Nephron progenitor cell (in vitro differentiated cells): ENCODE measurements around the gene FITM2.

Experiments used
- DNase-seq: peaks from one replicate; pipeline ENCODE4 v3.0.0; 2021
- H3K27ac Mint-ChIP-seq: 2 replicates; pipeline ENCODE4 v1.8.0; 2021; ENCODE audit warnings: mild to moderate bottlenecking, moderate library complexity, mixed read lengths
- H3K27me3 Mint-ChIP-seq: 2 replicates; pipeline ENCODE4 v1.8.0; 2021; ENCODE audit warnings: mild to moderate bottlenecking, low read depth, mixed read lengths; ENCODE audit not compliant: poor library complexity
- H3K36me3 Mint-ChIP-seq: 2 replicates; pipeline ENCODE4 v1.8.0; 2021; ENCODE audit warnings: low read depth, mixed read lengths
- H3K4me1 Mint-ChIP-seq: 2 replicates; pipeline ENCODE4 v1.8.0; 2021; ENCODE audit warnings: mixed read lengths
- H3K4me3 Mint-ChIP-seq: 2 replicates; pipeline ENCODE4 v1.8.0; 2021; ENCODE audit warnings: mild to moderate bottlenecking, moderate library complexity, mixed read lengths
- H3K9me3 Mint-ChIP-seq: 2 replicates; pipeline ENCODE4 v1.8.0; 2021; ENCODE audit warnings: mild to moderate bottlenecking, moderate library complexity, mixed read lengths
- CTCF ChIP-seq: fragments of 200-600 bp; sonication (generic); IDR thresholded peaks from 2 replicates; pipeline ENCODE4 v1.5.0; 2021; ENCODE audit warnings: antibody characterized with exemption

FITM2 gene

GRCh38 chr20:44258226-44258890, 52.6 kb downstream of the FITM2 start:
- Mint-ChIP-seq H3K4me3 (no peak overlapping the region), H3K27ac (no peak overlapping the region), H3K36me3 (no peaks in the 10 kb centered on the region), H3K9me3 (no peaks in the 10 kb centered on the region), H3K4me1 (no peaks in the 10 kb centered on the region), H3K27me3 (peaks cover 3% of the 10 kb centered on the region)
- TF ChIP-seq CTCF: no peak
- no peak for DNase-seq

GRCh38 chr20:44256961-44257360, 54.0 kb downstream of the FITM2 start:
- no peak for TF ChIP-seq CTCF
- Mint-ChIP-seq H3K4me3 (no peak overlapping the region), H3K4me1 (no peaks in the 10 kb centered on the region), H3K27ac (no peak overlapping the region), H3K36me3 (no peaks in the 10 kb centered on the region), H3K9me3 (no peaks in the 10 kb centered on the region), H3K27me3 (peaks cover 3% of the 10 kb centered on the region)
- no peak for DNase-seq

DNA sequence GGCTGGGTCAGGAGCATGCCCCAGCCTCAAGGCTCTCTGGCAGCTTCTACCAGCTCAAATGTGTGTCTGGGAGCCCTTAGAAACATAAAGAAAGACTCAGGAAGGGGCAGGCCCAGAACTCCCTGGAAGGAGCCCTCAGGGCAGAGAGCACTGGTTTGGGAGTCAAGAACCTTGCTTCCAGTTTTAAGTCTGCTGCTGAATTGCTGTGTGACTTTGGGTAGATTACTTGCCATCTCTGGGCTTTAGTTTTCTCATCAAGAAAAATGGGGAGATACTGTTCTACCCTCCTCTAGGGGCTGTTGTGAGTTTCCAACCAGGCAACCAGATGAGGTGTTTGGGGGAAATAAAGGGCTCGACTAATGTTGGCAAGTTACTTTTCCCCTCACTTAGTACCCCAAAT, 55.1 kb downstream of the FITM2 start:
- Mint-ChIP-seq H3K36me3 (no peaks in the 10 kb centered on the region), H3K4me3 (no peak overlapping the region), H3K27ac (no peak overlapping the region), H3K27me3 (peaks cover 5% of the 10 kb centered on the region), H3K4me1 (no peaks in the 10 kb centered on the region), H3K9me3 (no peaks in the 10 kb centered on the region)
- no peak for TF ChIP-seq CTCF
- no peak for DNase-seq

DNA sequence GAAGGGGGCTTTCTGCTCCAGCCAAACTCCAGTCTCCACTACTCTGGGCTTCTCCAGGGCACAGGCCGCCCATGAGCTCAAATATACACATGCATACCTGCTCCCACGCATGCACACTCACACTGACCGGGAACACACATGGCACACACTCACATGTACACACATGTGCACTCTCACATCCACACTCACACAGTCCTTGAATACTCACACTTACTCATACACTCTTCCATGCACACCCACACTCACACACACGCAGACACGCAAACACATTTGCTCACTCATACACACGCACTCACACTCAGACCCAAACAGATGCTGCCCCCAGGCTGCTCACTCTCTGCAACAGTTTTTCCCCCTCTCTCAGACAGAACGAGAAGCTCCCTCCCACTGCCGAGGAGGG, 56.9 kb downstream of the FITM2 start:
- Mint-ChIP-seq H3K9me3 (no peaks in the 10 kb centered on the region), H3K4me3 (no peak overlapping the region), H3K27me3 (peaks cover 12% of the 10 kb centered on the region), H3K27ac (no peak overlapping the region), H3K36me3 (no peaks in the 10 kb centered on the region), H3K4me1 (no peaks in the 10 kb centered on the region)
- TF ChIP-seq CTCF: no peak
- no peak for DNase-seq

DNA sequence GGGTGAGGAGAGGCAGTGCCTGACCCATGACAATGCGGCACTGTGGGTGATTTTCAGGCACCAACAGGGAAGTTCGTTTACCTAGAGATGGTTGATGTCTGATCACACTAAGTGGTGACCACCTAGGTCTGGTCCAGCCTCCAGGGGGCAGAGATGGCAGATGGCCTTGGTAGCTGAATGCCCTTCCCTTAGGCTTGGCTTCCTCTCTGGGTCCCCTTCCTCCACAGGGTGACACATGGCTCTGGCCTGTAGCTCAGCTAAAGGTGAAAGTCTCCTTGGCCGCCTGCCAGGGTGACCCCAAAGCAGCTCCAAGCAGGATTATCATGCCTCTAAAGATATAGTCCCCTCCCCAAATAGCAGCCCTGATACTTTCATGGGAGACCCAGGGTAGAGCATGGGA, 57.5 kb downstream of the FITM2 start:
- H3K27ac Mint-ChIP-seq: no peak overlapping the region
- no peaks in the 10 kb centered on the region for H3K4me1 Mint-ChIP-seq
- no peak overlapping the region for H3K4me3 Mint-ChIP-seq
- DNase-seq: no peak
- peaks cover 12% of the 10 kb centered on the region for H3K27me3 Mint-ChIP-seq
- no peak for TF ChIP-seq CTCF
- H3K9me3 Mint-ChIP-seq: no peaks in the 10 kb centered on the region
- no peaks in the 10 kb centered on the region for H3K36me3 Mint-ChIP-seq
